NCI-H1694 treated with DMSO at 0.1 percent for 48 hours (cell line): ENCODE results near the gene NR3C2.

Experiments used
- DNase-seq: peaks from one replicate; lab custom pipeline; 2025; lab: John Stamatoyannopoulos, UW

NR3C2 gene

GRCh38 chr4:148072789-148073188 lies 369.4 kb downstream of the NR3C2 start:
- DNase-seq = no peak

GRCh38 chr4:148071009-148071408 lies 371.2 kb downstream of the NR3C2 start:
- no peak for DNase-seq

GRCh38 chr4:148069895-148070178 lies 372.4 kb downstream of the NR3C2 start:
- no peak for DNase-seq

GRCh38 chr4:148069086-148069894 lies 372.9 kb downstream of the NR3C2 start:
- DNase-seq = no peak

GRCh38 chr4:148068065-148068911 lies 373.9 kb downstream of the NR3C2 start:
- DNase-seq = no peak

GRCh38 chr4:148067301-148067916 lies 374.8 kb downstream of the NR3C2 start:
- no peak for DNase-seq

GRCh38 chr4:148065075-148065474 lies 377.1 kb downstream of the NR3C2 start:
- DNase-seq = no peak

- no peak for DNase-seq
Observed at GRCh38 chr4:148064451-148064850, 377.8 kb downstream of the NR3C2 start.

- no peak for DNase-seq
Observed at GRCh38 chr4:148062301-148062950, 379.8 kb downstream of the NR3C2 start.

- no peak for DNase-seq
Observed at GRCh38 chr4:148061795-148062194, 380.4 kb downstream of the NR3C2 start.

GRCh38 chr4:148061141-148061481 lies 381.1 kb downstream of the NR3C2 start:
- no peak for DNase-seq

- DNase-seq = no peak
Observed at GRCh38 chr4:148060264-148061140, 381.7 kb downstream of the NR3C2 start.

GRCh38 chr4:148059617-148060180 lies 382.5 kb downstream of the NR3C2 start:
- no peak for DNase-seq

GRCh38 chr4:148057984-148058859 lies 384.0 kb downstream of the NR3C2 start:
- no peak for DNase-seq

GRCh38 chr4:148057516-148057915 lies 384.7 kb downstream of the NR3C2 start:
- no peak for DNase-seq

GRCh38 chr4:148056879-148057278 lies 385.3 kb downstream of the NR3C2 start:
- no peak for DNase-seq

- no peak for DNase-seq
Observed at GRCh38 chr4:148055844-148056243, 386.4 kb downstream of the NR3C2 start.

- DNase-seq = no peak
Observed at GRCh38 chr4:148054275-148054674, 387.9 kb downstream of the NR3C2 start.

GRCh38 chr4:148053298-148054003 lies 388.8 kb downstream of the NR3C2 start:
- DNase-seq = no peak

- DNase-seq = no peak
Observed at GRCh38 chr4:148052448-148052847, 389.8 kb downstream of the NR3C2 start.
